ENCODE measurements around the gene FCN1.

The FCN1 gene

GRCh38 chr9:134965851-134966250 lies 48.1 kb upstream of the FCN1 start:
- Histone ChIP-seq H3F3A (ENCODE audit: insufficient read depth, low read length) (no peaks in the 10 kb centered on the region), H3K4me2 (ENCODE audit: low read depth, low read length) (no peak overlapping the region), H3K9me3 (replicated peaks; ENCODE audit: insufficient read depth, low read length) (no peaks in the 10 kb centered on the region), H3K27me3 (replicated peaks; ENCODE audit: insufficient read depth, low read length) (peaks cover 99% of the 10 kb centered on the region), H3K9ac (ENCODE audit: low read length) (no peak overlapping the region), H3K4me1 (ENCODE audit: low read length) (no peaks in the 10 kb centered on the region), H3K9me2 (replicated peaks; ENCODE audit: insufficient read depth, low read length) (no peaks in the 10 kb centered on the region), H3K36me3 (replicated peaks; ENCODE audit: insufficient read depth, low read length) (no peaks in the 10 kb centered on the region), H4K20me1 (ENCODE audit: insufficient read depth, low read length) (no peaks in the 10 kb centered on the region), H2AFZ (ENCODE audit: low read length) (no peak overlapping the region), H3K79me2 (ENCODE audit: low read length) (no peaks in the 10 kb centered on the region), H3K4me3 (ENCODE audit: low read length) (no peak overlapping the region), H3K27ac (ENCODE audit: low read length) (no peak overlapping the region)
- no peak for DNase-seq
- TF ChIP-seq, protein P1, sequence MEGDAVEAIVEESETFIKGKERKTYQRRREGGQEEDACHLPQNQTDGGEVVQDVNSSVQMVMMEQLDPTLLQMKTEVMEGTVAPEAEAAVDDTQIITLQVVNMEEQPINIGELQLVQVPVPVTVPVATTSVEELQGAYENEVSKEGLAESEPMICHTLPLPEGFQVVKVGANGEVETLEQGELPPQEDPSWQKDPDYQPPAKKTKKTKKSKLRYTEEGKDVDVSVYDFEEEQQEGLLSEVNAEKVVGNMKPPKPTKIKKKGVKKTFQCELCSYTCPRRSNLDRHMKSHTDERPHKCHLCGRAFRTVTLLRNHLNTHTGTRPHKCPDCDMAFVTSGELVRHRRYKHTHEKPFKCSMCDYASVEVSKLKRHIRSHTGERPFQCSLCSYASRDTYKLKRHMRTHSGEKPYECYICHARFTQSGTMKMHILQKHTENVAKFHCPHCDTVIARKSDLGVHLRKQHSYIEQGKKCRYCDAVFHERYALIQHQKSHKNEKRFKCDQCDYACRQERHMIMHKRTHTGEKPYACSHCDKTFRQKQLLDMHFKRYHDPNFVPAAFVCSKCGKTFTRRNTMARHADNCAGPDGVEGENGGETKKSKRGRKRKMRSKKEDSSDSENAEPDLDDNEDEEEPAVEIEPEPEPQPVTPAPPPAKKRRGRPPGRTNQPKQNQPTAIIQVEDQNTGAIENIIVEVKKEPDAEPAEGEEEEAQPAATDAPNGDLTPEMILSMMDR (IDR thresholded peaks at IDR 0.05; ENCODE audit: low read length): no peak
- no peak for TF ChIP-seq EZH2phosphoT487 (IDR thresholded peaks at IDR 0.05; ENCODE audit: low read length)
- TF ChIP-seq EZH2 (optimal IDR thresholded peaks at IDR 0.05; ENCODE audit: low read depth, low read length): no peak

GRCh38 chr9:134965411-134965810 lies 47.7 kb upstream of the FCN1 start:
- TF ChIP-seq EZH2 (optimal IDR thresholded peaks at IDR 0.05; ENCODE audit: low read depth, low read length) (no peak), EZH2phosphoT487 (IDR thresholded peaks at IDR 0.05; ENCODE audit: low read length) (no peak)
- TF ChIP-seq, protein P1 (IDR thresholded peaks at IDR 0.05; ENCODE audit: low read length): no peak
- no peak overlapping the region for H3K9ac ChIP-seq (ENCODE audit: low read length)
- no peak for DNase-seq
- H2AFZ ChIP-seq (ENCODE audit: low read length): no peak overlapping the region
- no peaks in the 10 kb centered on the region for H3K36me3 ChIP-seq (replicated peaks; ENCODE audit: insufficient read depth, low read length)
- H4K20me1 ChIP-seq (ENCODE audit: insufficient read depth, low read length): no peaks in the 10 kb centered on the region
- no peaks in the 10 kb centered on the region for H3K9me3 ChIP-seq (replicated peaks; ENCODE audit: insufficient read depth, low read length)
- H3K4me1 ChIP-seq (ENCODE audit: low read length): no peaks in the 10 kb centered on the region
- H3K79me2 ChIP-seq (ENCODE audit: low read length): no peaks in the 10 kb centered on the region
- H3K27ac ChIP-seq (ENCODE audit: low read length): no peak overlapping the region
- H3K4me3 ChIP-seq (ENCODE audit: low read length): no peak overlapping the region
- H3K27me3 ChIP-seq (replicated peaks; ENCODE audit: insufficient read depth, low read length): peaks cover 99% of the 10 kb centered on the region
- no peak overlapping the region for H3K4me2 ChIP-seq (ENCODE audit: low read depth, low read length)
- H3K9me2 ChIP-seq (replicated peaks; ENCODE audit: insufficient read depth, low read length): no peaks in the 10 kb centered on the region
- no peaks in the 10 kb centered on the region for H3F3A ChIP-seq (ENCODE audit: insufficient read depth, low read length)

GRCh38 chr9:134964271-134965055 lies 46.8 kb upstream of the FCN1 start:
- Histone ChIP-seq H3K4me1 (ENCODE audit: low read length) (no peaks in the 10 kb centered on the region), H3K36me3 (replicated peaks; ENCODE audit: insufficient read depth, low read length) (no peaks in the 10 kb centered on the region), H3K9ac (ENCODE audit: low read length) (no peak overlapping the region), H3K4me2 (ENCODE audit: low read depth, low read length) (no peak overlapping the region), H3K4me3 (ENCODE audit: low read length) (no peak overlapping the region), H2AFZ (ENCODE audit: low read length) (no peak overlapping the region), H3K9me3 (replicated peaks; ENCODE audit: insufficient read depth, low read length) (no peaks in the 10 kb centered on the region), H3K27me3 (replicated peaks; ENCODE audit: insufficient read depth, low read length) (peaks cover 99% of the 10 kb centered on the region), H4K20me1 (ENCODE audit: insufficient read depth, low read length) (no peaks in the 10 kb centered on the region), H3K27ac (ENCODE audit: low read length) (no peak overlapping the region), H3K79me2 (ENCODE audit: low read length) (no peaks in the 10 kb centered on the region), H3K9me2 (replicated peaks; ENCODE audit: insufficient read depth, low read length) (no peaks in the 10 kb centered on the region), H3F3A (ENCODE audit: insufficient read depth, low read length) (no peaks in the 10 kb centered on the region)
- DNase-seq: no peak
- TF ChIP-seq EZH2phosphoT487 (IDR thresholded peaks at IDR 0.05; ENCODE audit: low read length) (no peak), EZH2 (optimal IDR thresholded peaks at IDR 0.05; ENCODE audit: low read depth, low read length) (no peak)
- TF ChIP-seq, protein P1 (IDR thresholded peaks at IDR 0.05; ENCODE audit: low read length): no peak
